PC-3 (cell line): Measurements from ENCODE around the gene SCN5A. TPM values are rescaled to one million over a fixed set of nuclear protein-coding genes. Genes with fewer than 3 reads are reported as not detected.

Source experiments
- ATAC-seq: fragments of 200-7000 bp; cut with Tn5 transposase; 2 replicates; pipeline ENCODE4 v1.9.1; 2020; ENCODE audit warnings: mild to moderate bottlenecking, moderate library complexity
- Bru-seq: library from RNA; stranded (reverse); fragments of 400-500 nt; gene quantifications from one replicate; lab custom pipeline; 2021; lab: Mats Ljungman, UMichigan
- BruChase-seq, 2 experiments: library from RNA; stranded (reverse); fragments of 400-500 nt; gene quantifications; one replicate each; lab custom pipeline; 2021; lab: Mats Ljungman, UMichigan
- BruUV-seq: library from RNA; stranded (reverse); fragments of 400-500 nt; replicated peaks from 2 replicates; lab custom pipeline; 2021; lab: Mats Ljungman, UMichigan
- CTCF ChIA-PET: fragments of 300-600 bp; sonication (Branson Sonifier 250); formaldehyde crosslinking; loops from one replicate; lab custom pipeline; 2022; ENCODE audit warnings: antibody characterized with exemption; lab: Charles Lee
- POLR2A ChIA-PET: fragments of 300-600 bp; sonication (Branson Sonifier 250); formaldehyde crosslinking; loops from one replicate; lab custom pipeline; 2022; ENCODE audit warnings: antibody characterized with exemption; ENCODE audit not compliant: unreplicated experiment; lab: Charles Lee
- DNase-seq: peaks from one replicate; pipeline ENCODE4 v3.0.0-alpha.2; 2015
- H2AFZ ChIP-seq: fragments of 300-600 bp; sonication (generic); 2 replicates; pipeline ENCODE4 v1.6.0; 2016; ENCODE audit warnings: antibody characterized with exemption, low read length
- H3F3A ChIP-seq: fragments of 300-600 bp; sonication (generic); one replicate; pipeline ENCODE4 v1.6.0; 2017; ENCODE audit warnings: antibody characterized with exemption, low read length, control low read depth, mild to moderate bottlenecking; ENCODE audit not compliant: unreplicated experiment
- H3K27ac ChIP-seq: fragments of 300-600 bp; sonication (generic); 2 replicates; pipeline ENCODE4 v1.5.1; 2016; ENCODE audit warnings: mild to moderate bottlenecking, low read length
- H3K27me3 ChIP-seq: fragments of 300-600 bp; sonication (generic); 2 replicates; pipeline ENCODE4 v1.6.1; 2016; ENCODE audit warnings: low read length, mixed read lengths
- H3K36me3 ChIP-seq: fragments of 300-600 bp; sonication (generic); 2 replicates; pipeline ENCODE4 v1.6.1; 2016; ENCODE audit warnings: low read depth, mixed run types, low read length, mixed read lengths
- H3K4me1 ChIP-seq: fragments of 300-600 bp; sonication (generic); 2 replicates; pipeline ENCODE4 v1.5.1; 2016; ENCODE audit warnings: low read length; ENCODE audit not compliant: insufficient read depth
- H3K4me2 ChIP-seq: fragments of 300-600 bp; sonication (generic); 2 replicates; pipeline ENCODE4 v1.6.0; 2016; ENCODE audit warnings: low read length
- H3K4me3 ChIP-seq: fragments of 300-600 bp; sonication (generic); 2 replicates; pipeline ENCODE4 v1.5.1; 2016; ENCODE audit warnings: mild to moderate bottlenecking, low read length, mixed read lengths
- H3K79me2 ChIP-seq: fragments of 300-600 bp; sonication (generic); 2 replicates; pipeline ENCODE4 v1.6.1; 2017; ENCODE audit warnings: low read length, mixed read lengths
- H3K9ac ChIP-seq: fragments of 300-600 bp; sonication (generic); 2 replicates; pipeline ENCODE4 v1.6.0; 2016; ENCODE audit warnings: mild to moderate bottlenecking, low read length
- H3K9me2 ChIP-seq: fragments of 300-600 bp; sonication (generic); replicated peaks from 2 replicates; pipeline ENCODE4 v1.6.1; 2016; ENCODE audit warnings: mixed run types, low read length, mixed read lengths
- H3K9me3 ChIP-seq: fragments of 300-600 bp; sonication (generic); 2 replicates; pipeline ENCODE4 v1.6.1; 2016; ENCODE audit warnings: low read length, mixed read lengths
- H4K20me1 ChIP-seq: fragments of 300-600 bp; sonication (generic); 2 replicates; pipeline ENCODE4 v1.6.1; 2016; ENCODE audit warnings: low read length, mixed read lengths
- CTCF ChIP-seq: fragments of 300-600 bp; sonication (generic); conservative IDR thresholded peaks from 2 replicates; pipeline ENCODE4 v1.5.1; 2017; ENCODE audit warnings: antibody characterized with exemption, low read depth, mild to moderate bottlenecking, low read length
- EZH2 ChIP-seq: fragments of 300-600 bp; sonication (generic); IDR thresholded peaks from one replicate; pipeline ENCODE4 v1.6.1; 2017; ENCODE audit warnings: antibody characterized with exemption, mild to moderate bottlenecking, low read length; ENCODE audit not compliant: unreplicated experiment
- EZH2phosphoT487 ChIP-seq: fragments of 300-600 bp; sonication (generic); IDR thresholded peaks from 2 replicates; pipeline ENCODE4 v1.6.1; 2018; ENCODE audit warnings: mild to moderate bottlenecking, antibody characterized with exemption, low read length, borderline replicate concordance
- intact Hi-C: fragments of 100-400 bp; cut with micrococcal nuclease; formaldehyde crosslinking; loops from 2 replicates; pipeline ENCODE4 v1.9.0; 2023
- long read RNA-seq: library from polyadenylated mRNA; unstranded; transcript quantifications from one replicate; pipeline ENCODE4 v2.0.0, GENCODE V29; 2021; ENCODE audit not compliant: unreplicated experiment
- total RNA-seq: library from RNA; depleted of rRNA; stranded (reverse); fragments of >200 nt; gene quantifications from 2 replicates; pipeline ENCODE4 v1.2.3, GENCODE V29; 2014; rRNA removed

SCN5A gene
- total RNA-seq (0.06 TPM in 1 of 2 replicates, not detected in the other), Bru-seq, nascent RNA (percentile 2 among the genes with signal in this experiment), BruChase-seq, experiment 1, labeled RNA remaining after a 6-hour chase (not detected), BruChase-seq, experiment 2, labeled RNA remaining after a 2-hour chase (percentile 1 among the genes with signal in this experiment)
- long read RNA-seq: 0 reads

GRCh38 chr3:38649500-38650247 is at the start of gene SCN5A:
Gene SCN5A, minus strand, starts transcription at chr3:38649687. Its CDS starts 16,380 bp downstream, at chr3:38633307.
- no peak within 1 kb of the TSS for H3K27ac ChIP-seq
- DNase-seq (peak; percentile 30), ATAC-seq (peak; percentile 62)
- H3K4me3 ChIP-seq: peak within 1 kb of the TSS; percentile 60
- H3K4me2 ChIP-seq: peak within 1 kb of the TSS; percentile 81
- peaks cover 57% of the 10 kb centered on the region for H3K27me3 ChIP-seq
- H3K9me2 ChIP-seq: no peaks in the 10 kb centered on the region
- H3K4me1 ChIP-seq: peaks cover 3% of the 10 kb centered on the region; the same call in 1 of the 2 replicates
- H3K79me2 ChIP-seq: no peaks in the 10 kb centered on the region
- intact Hi-C loops: loop anchor here (5.0 kb wide), 1 partner anchor 353 kb away; no protein-coding TSS in a partner anchor
- ChIA-PET POLR2A (no interaction called here), CTCF (no interaction called here)
- no TSS peak for BruUV-seq
- no peaks in the 10 kb centered on the region for H3K36me3 ChIP-seq
- H2AFZ ChIP-seq: peak within 1 kb of the TSS; percentile 85
- no peak within 1 kb of the TSS for H3K9ac ChIP-seq
- TF ChIP-seq EZH2phosphoT487 (no peak), CTCF (no peak), EZH2 (no peak)
- no peaks in the 10 kb centered on the region for H3F3A ChIP-seq
- no peaks in the 10 kb centered on the region for H3K9me3 ChIP-seq
- no peaks in the 10 kb centered on the region for H4K20me1 ChIP-seq

GRCh38 chr3:38698760-38699159 is 49.3 kb upstream of the SCN5A start:
- peaks cover 82% of the 10 kb centered on the region for H3K27me3 ChIP-seq
- no peak for DNase-seq
- H3K79me2 ChIP-seq: no peaks in the 10 kb centered on the region
- H3F3A ChIP-seq: no peaks in the 10 kb centered on the region
- H4K20me1 ChIP-seq: no peaks in the 10 kb centered on the region
- H3K9me3 ChIP-seq: no peaks in the 10 kb centered on the region
- intact Hi-C loops: no loop called here
- POLR2A ChIA-PET: no interaction called here
- BruUV-seq: no TSS peak
- H3K4me3 ChIP-seq: no peak overlapping the region
- ATAC-seq: no peak
- H2AFZ ChIP-seq: no peak overlapping the region
- TF ChIP-seq EZH2phosphoT487: no peak
- no peak for TF ChIP-seq CTCF
- TF ChIP-seq EZH2: no peak
- H3K9me2 ChIP-seq: no peaks in the 10 kb centered on the region
- no peak overlapping the region for H3K4me2 ChIP-seq
- CTCF ChIA-PET: no interaction called here
- no peak overlapping the region for H3K27ac ChIP-seq
- H3K9ac ChIP-seq: no peak overlapping the region
- H3K36me3 ChIP-seq: no peaks in the 10 kb centered on the region
- no peaks in the 10 kb centered on the region for H3K4me1 ChIP-seq

GRCh38 chr3:38698061-38698460 is 48.6 kb upstream of the SCN5A start:
- no TSS peak for BruUV-seq
- CTCF ChIA-PET: no interaction called here
- H4K20me1 ChIP-seq: no peaks in the 10 kb centered on the region

More at GRCh38 chr3:38698061-38698460, 48.6 kb upstream of the SCN5A start:
- ATAC-seq: no peak
- Histone ChIP-seq H3K36me3 (no peaks in the 10 kb centered on the region), H3K79me2 (no peaks in the 10 kb centered on the region), H3K9ac (no peak overlapping the region), H3K27ac (no peak overlapping the region), H3K4me3 (no peak overlapping the region), H2AFZ (no peak overlapping the region), H3K4me2 (no peak overlapping the region), H3F3A (no peaks in the 10 kb centered on the region), H3K4me1 (no peaks in the 10 kb centered on the region), H3K27me3 (peaks cover 82% of the 10 kb centered on the region), H3K9me2 (no peaks in the 10 kb centered on the region), H3K9me3 (no peaks in the 10 kb centered on the region)
- POLR2A ChIA-PET: no interaction called here
- intact Hi-C loops: no loop called here
- no peak for DNase-seq
- TF ChIP-seq CTCF: no peak
- no peak for TF ChIP-seq EZH2
- TF ChIP-seq EZH2phosphoT487: no peak
